ENCODE data around the gene BEND3. TPM values are rescaled to one million over a fixed set of nuclear protein-coding genes. Genes with fewer than 3 reads are reported as not detected.

Gene BEND3
- total RNA-seq, 2 experiments from 2014 or later = 5.8 to 6.3 TPM

DNA sequence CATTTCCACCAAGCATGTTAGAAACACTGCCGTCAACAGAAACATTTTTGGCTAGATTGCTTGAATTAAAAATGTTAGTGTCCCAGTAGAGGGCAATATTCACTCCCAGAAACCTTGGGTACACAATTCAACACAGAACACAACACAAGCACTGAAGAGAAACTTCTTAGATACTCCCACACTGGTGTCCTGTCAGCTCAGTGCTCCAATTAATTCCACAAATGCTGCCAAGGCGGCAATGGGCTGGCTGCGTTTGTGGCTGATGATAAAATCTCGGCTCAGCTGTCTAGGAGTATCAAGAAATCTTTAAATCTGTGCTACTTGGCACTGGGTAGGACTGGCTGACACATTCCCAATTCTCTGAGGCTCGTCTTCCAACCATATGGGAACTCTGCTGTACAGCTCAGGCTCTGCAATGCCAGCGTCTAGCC lies 39.3 kb downstream of the BEND3 start:
- H3K4me1 Mint-ChIP-seq (ENCODE audit: low read depth) = no peaks in the 10 kb centered on the region
- TF ChIP-seq, protein P1, sequence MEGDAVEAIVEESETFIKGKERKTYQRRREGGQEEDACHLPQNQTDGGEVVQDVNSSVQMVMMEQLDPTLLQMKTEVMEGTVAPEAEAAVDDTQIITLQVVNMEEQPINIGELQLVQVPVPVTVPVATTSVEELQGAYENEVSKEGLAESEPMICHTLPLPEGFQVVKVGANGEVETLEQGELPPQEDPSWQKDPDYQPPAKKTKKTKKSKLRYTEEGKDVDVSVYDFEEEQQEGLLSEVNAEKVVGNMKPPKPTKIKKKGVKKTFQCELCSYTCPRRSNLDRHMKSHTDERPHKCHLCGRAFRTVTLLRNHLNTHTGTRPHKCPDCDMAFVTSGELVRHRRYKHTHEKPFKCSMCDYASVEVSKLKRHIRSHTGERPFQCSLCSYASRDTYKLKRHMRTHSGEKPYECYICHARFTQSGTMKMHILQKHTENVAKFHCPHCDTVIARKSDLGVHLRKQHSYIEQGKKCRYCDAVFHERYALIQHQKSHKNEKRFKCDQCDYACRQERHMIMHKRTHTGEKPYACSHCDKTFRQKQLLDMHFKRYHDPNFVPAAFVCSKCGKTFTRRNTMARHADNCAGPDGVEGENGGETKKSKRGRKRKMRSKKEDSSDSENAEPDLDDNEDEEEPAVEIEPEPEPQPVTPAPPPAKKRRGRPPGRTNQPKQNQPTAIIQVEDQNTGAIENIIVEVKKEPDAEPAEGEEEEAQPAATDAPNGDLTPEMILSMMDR (IDR thresholded peaks at IDR 0.05) = no peak
- ChIA-PET CTCF (no interaction called here), POLR2A (no interaction called here)
- H3K4me3 Mint-ChIP-seq = no peak overlapping the region
- intact Hi-C loops (cut with micrococcal nuclease) = no loop called here
- no peak overlapping the region for H3K27ac Mint-ChIP-seq
- no peaks in the 10 kb centered on the region for H3K27me3 Mint-ChIP-seq
- peaks cover 6% of the 10 kb centered on the region for H3K36me3 Mint-ChIP-seq (ENCODE audit: low read depth)
- ATAC-seq (no peak), DNase-seq (no peak)
- no peaks in the 10 kb centered on the region for H3K9me3 Mint-ChIP-seq

DNA sequence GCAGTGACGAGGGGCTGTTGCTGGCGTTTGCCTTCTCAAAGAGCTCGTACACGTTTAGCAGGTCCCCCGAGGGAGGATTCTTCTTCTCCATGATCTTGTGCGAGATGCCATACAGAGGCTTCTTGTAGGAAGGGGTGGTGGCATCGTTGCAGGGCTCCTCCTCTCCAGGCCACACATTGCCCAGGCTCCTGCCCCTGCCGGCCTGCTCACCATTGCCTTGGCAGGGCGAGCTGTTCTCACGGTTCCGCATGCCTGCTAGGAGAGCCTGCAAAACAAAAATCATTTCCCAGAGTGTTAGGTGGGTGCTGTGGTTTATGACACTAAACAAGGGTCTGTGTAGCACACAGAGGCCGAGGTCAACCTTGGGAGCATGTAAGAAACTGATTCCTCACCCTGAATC lies 44.6 kb downstream of the BEND3 start:
- H3K27me3 Mint-ChIP-seq = no peaks in the 10 kb centered on the region
- H3K27ac Mint-ChIP-seq = no peak overlapping the region
- H3K4me1 Mint-ChIP-seq (ENCODE audit: low read depth) = peaks cover 9% of the 10 kb centered on the region
- ChIA-PET CTCF (no interaction called here), POLR2A (no interaction called here)
- intact Hi-C loops (cut with micrococcal nuclease) = no loop called here
- peaks cover 15% of the 10 kb centered on the region for H3K36me3 Mint-ChIP-seq (ENCODE audit: low read depth)
- DNase-seq (no peak), ATAC-seq (no peak)
- H3K9me3 Mint-ChIP-seq = no peaks in the 10 kb centered on the region
- TF ChIP-seq, protein P1 (IDR thresholded peaks at IDR 0.05) = no peak
- H3K4me3 Mint-ChIP-seq = no peak overlapping the region

DNA sequence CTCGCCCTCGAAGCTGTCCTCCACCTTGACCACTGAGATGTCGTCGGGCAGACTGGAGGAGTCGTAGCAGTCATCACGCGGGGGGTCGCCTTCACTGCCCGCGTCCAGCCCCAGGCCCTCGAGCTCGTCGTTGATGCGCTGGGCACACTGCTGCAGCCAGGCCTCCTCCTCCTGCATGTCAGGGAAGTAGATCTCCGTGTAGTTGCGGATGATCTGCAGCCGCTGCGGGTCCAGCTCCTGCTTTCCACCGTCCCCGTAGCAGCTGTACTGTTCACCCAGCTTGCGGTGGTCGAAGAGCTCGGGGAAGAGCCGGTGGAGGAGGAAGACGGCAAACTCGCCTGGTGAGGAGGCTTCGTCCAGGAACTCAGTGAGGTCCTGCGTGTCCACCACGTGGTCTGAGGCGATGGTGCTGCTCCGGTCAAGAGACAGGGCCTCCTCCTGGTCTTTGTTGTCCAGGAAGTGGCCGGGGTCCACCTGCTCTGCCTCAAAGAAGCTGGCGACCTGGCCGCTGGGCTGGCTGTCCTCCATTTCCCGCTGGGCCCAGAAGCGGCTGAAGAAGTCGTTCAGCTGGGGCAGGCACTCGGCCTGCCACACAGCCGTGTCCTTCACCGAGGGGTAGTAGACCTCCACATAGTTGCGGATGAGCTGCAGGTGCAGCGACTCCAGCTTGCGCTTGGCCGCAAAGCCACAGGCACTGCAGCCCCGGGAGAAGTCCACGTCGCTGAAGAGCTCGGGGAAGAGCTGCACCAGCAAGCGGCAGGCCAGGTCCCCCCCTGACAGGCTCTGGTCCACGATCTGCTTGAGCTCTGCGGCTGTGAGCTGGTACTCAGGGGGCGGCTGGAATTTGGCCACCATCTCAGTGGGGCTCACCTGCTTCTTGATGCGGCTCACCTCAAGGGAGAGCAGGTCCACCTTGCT lies 45.4 kb downstream of the BEND3 start:
- Mint-ChIP-seq H3K4me3 (no peak overlapping the region), H3K27ac (no peak overlapping the region), H3K9me3 (no peaks in the 10 kb centered on the region), H3K4me1 (ENCODE audit: low read depth) (peaks cover 17% of the 10 kb centered on the region), H3K27me3 (no peaks in the 10 kb centered on the region), H3K36me3 (ENCODE audit: low read depth) (peaks cover 15% of the 10 kb centered on the region)
- TF ChIP-seq, protein P1 (IDR thresholded peaks at IDR 0.05) = no peak
- intact Hi-C loops (cut with micrococcal nuclease) = no loop called here
- ChIA-PET POLR2A (interaction anchor here (1.2 kb wide), 1 partner anchor 46 kb away, joined by 3 read pairs; the partner anchor contains the start of gene BEND3), CTCF (no interaction called here)
- ATAC-seq (no peak), DNase-seq (no peak)

GRCh38 chr6:107068691-107069630 lies 46.4 kb downstream of the BEND3 start:
- ChIA-PET CTCF (no interaction called here), POLR2A (interaction anchor here (1.2 kb wide), 1 partner anchor 47 kb away, joined by 3 read pairs; the partner anchor contains the start of gene BEND3)
- Mint-ChIP-seq H3K36me3 (ENCODE audit: low read depth) (peaks cover 15% of the 10 kb centered on the region), H3K4me1 (ENCODE audit: low read depth) (peaks cover 23% of the 10 kb centered on the region), H3K4me3 (no peak overlapping the region), H3K9me3 (no peaks in the 10 kb centered on the region), H3K27me3 (no peaks in the 10 kb centered on the region), H3K27ac (no peak overlapping the region)
- ATAC-seq = no peak
- DNase-seq = no peak
- TF ChIP-seq, protein P1 (IDR thresholded peaks at IDR 0.05) = no peak
- intact Hi-C loops (cut with micrococcal nuclease) = no loop called here

Measured in activated CD8-positive, alpha-beta T cell treated with anti-CD3 and anti-CD28 coated beads for 36 hours (primary cell).